SU-DHL-6 (cell line): ENCODE data around the gene TIMM10.

ENCODE experiments used
- CTCF ChIP-seq: fragments of 200-600 bp; sonication (generic); IDR thresholded peaks from one replicate; pipeline ENCODE4 v1.5.1; 2017; ENCODE audit warnings: antibody characterized with exemption, mild to moderate bottlenecking, low read length, moderate library complexity; ENCODE audit not compliant: insufficient read depth, poor library complexity, severe bottlenecking
- EZH2phosphoT487 ChIP-seq: fragments of 200-600 bp; sonication (generic), shearing (Covaris generic); conservative IDR thresholded peaks from 2 replicates; pipeline ENCODE4 v1.6.1; 2018; ENCODE audit warnings: mild to moderate bottlenecking, antibody characterized with exemption, low read length, moderate library complexity, mixed read lengths

DNA sequence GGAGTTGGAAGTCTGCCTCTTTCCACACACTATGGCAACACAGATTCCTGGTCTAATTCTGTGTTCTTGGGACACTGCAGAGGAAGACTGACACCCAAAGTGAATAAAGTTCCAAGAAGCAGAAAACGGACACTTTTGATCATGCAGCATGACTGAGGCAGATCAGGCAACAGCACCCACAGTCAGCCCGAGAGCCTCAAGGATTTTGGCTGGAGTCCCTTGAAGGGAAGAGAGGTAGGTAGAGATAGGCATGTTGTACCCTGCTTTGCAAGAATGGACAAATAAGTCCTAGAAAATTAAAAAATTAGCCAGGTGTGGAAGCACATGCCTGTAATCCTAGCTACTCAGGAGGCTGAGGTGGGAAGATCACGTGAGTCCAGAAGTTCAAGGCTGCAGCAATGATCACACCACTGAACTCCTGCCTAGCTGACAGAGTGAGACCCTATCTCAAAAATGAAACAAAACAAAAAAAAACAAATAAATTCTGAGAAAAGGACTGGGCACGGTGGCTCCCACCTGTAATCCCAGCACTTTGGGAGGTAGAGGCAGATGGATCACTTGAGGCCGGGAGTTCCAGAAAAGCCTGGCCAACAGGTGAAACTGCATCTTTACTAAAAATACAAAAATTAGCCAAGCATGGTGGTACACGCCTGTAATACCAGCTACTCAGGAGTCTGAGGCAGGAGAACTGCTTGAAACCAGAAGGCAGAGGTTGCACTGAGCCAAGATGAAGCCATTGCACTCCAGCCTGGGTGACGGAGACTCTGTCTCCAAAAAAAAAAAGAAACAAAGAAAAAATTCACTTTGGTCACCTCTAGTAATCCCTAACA, 22.0 kb downstream of the TIMM10 start:
- TF ChIP-seq CTCF (no peak), EZH2phosphoT487 (no peak)
